Retinal pigment epithelial cell (primary cell): ENCODE measurements around the gene GRM4.

Experiments used
- DNase-seq: peaks from one replicate; pipeline ENCODE4 v3.0.0-alpha.2; 2010; ENCODE audit warnings: low read depth
- H3K4me3 ChIP-seq: 2 replicates; pipeline ENCODE4 v1.5.1; 2011; ENCODE audit warnings: mild to moderate bottlenecking, low read length, control low read depth, moderate library complexity
- TF ChIP-seq, protein P1 (sequence below): conservative IDR thresholded peaks from 2 replicates; pipeline ENCODE4 v1.5.1; 2011; ENCODE audit warnings: low read depth, low read length, control low read depth, inconsistent platforms

The GRM4 gene

GRCh38 chr6:33976437-33977360 lies 169.2 kb downstream of the GRM4 start:
- DNase-seq, result no peak
- no peak overlapping the region for H3K4me3 ChIP-seq
- TF ChIP-seq, protein P1, sequence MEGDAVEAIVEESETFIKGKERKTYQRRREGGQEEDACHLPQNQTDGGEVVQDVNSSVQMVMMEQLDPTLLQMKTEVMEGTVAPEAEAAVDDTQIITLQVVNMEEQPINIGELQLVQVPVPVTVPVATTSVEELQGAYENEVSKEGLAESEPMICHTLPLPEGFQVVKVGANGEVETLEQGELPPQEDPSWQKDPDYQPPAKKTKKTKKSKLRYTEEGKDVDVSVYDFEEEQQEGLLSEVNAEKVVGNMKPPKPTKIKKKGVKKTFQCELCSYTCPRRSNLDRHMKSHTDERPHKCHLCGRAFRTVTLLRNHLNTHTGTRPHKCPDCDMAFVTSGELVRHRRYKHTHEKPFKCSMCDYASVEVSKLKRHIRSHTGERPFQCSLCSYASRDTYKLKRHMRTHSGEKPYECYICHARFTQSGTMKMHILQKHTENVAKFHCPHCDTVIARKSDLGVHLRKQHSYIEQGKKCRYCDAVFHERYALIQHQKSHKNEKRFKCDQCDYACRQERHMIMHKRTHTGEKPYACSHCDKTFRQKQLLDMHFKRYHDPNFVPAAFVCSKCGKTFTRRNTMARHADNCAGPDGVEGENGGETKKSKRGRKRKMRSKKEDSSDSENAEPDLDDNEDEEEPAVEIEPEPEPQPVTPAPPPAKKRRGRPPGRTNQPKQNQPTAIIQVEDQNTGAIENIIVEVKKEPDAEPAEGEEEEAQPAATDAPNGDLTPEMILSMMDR, result no peak

- TF ChIP-seq, protein P1, result no peak
- no peak for DNase-seq
- no peak overlapping the region for H3K4me3 ChIP-seq
Measured at GRCh38 chr6:33975661-33976436, 170.0 kb downstream of the GRM4 start.

GRCh38 chr6:33974471-33974870 lies 171.4 kb downstream of the GRM4 start:
- H3K4me3 ChIP-seq, result no peak overlapping the region
- TF ChIP-seq, protein P1, result no peak
- no peak for DNase-seq

- TF ChIP-seq, protein P1, result no peak
- no peak overlapping the region for H3K4me3 ChIP-seq
- DNase-seq, result no peak
Measured at GRCh38 chr6:33974030-33974429, 171.9 kb downstream of the GRM4 start.

DNA sequence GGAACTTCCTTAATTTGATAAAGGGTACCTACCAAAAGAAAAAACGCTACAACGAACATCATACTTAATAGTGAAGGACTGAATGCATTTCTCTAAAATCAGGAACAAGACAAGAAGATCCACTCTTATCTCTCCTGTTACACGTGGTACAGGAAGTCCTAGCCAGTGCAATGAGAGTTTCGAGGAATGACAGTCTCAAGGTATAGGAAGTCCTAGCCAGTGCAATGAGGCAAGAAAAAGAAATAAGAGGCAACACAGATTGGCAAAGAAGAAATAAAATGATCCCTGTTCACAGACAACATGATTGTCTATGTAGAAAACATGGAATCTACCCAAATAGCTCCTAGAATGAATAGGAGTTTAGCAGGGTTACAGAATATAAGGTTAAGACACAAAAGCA lies 174.3 kb downstream of the GRM4 start:
- no peak for DNase-seq
- no peak overlapping the region for H3K4me3 ChIP-seq
- TF ChIP-seq, protein P1, result no peak
